IMR-90 (cell line): ENCODE data around the gene FAT1.

Source experiments
- BHLHE40 ChIP-seq: fragments of 150-350 bp; IDR thresholded peaks from 2 replicates; pipeline ENCODE4 v1.6.1; 2016; ENCODE audit warnings: mild to moderate bottlenecking, low read depth, low read length
- CEBPB ChIP-seq: IDR thresholded peaks from 2 replicates; pipeline ENCODE4 v1.6.1; 2012; ENCODE audit warnings: low read depth, low read length, improper control_type of control experiment
- CHD1 ChIP-seq: IDR thresholded peaks from 2 replicates; pipeline ENCODE4 v1.6.1; 2012; ENCODE audit warnings: low read depth, low read length, improper control_type of control experiment
- FOS ChIP-seq: fragments of 150-350 bp; IDR thresholded peaks from 2 replicates; pipeline ENCODE4 v1.6.1; 2016; ENCODE audit warnings: low read depth, low read length
- MAZ ChIP-seq: IDR thresholded peaks from 2 replicates; pipeline ENCODE4 v1.6.1; 2012; ENCODE audit warnings: low read depth, mild to moderate bottlenecking, low read length, improper control_type of control experiment, moderate library complexity, borderline replicate concordance
- MXI1 ChIP-seq: IDR thresholded peaks from 2 replicates; pipeline ENCODE4 v1.6.1; 2012; ENCODE audit warnings: low read depth, mild to moderate bottlenecking, low read length, moderate library complexity, borderline replicate concordance
- NFE2L2 ChIP-seq: fragments of 150-350 bp; IDR thresholded peaks from 2 replicates; pipeline ENCODE4 v1.6.1; 2016; ENCODE audit warnings: low read depth, mild to moderate bottlenecking, low read length
- POLR2A ChIP-seq: IDR thresholded peaks from 2 replicates; pipeline ENCODE4 v1.6.1; 2012; ENCODE audit warnings: mild to moderate bottlenecking, low read depth, low read length
- RAD21 ChIP-seq: IDR thresholded peaks from 2 replicates; pipeline ENCODE4 v1.6.1; 2012; ENCODE audit warnings: low read length, improper control_type of control experiment
- RFX5 ChIP-seq: IDR thresholded peaks from 2 replicates; pipeline ENCODE4 v1.8.0; 2012; ENCODE audit warnings: low read depth, mild to moderate bottlenecking, low read length, moderate library complexity
- SMC3 ChIP-seq: fragments of 150-350 bp; IDR thresholded peaks from 2 replicates; pipeline ENCODE4 v1.6.1; 2016; ENCODE audit warnings: low read depth, mild to moderate bottlenecking, antibody characterized with exemption, low read length, moderate library complexity
- TF ChIP-seq, protein P1 (sequence below): conservative IDR thresholded peaks from 2 replicates; pipeline ENCODE4 v1.5.1; 2012; ENCODE audit warnings: mild to moderate bottlenecking, low read depth, low read length, improper control_type of control experiment
- TF ChIP-seq, protein P2 (sequence below): fragments of 150-350 bp; IDR thresholded peaks from 2 replicates; pipeline ENCODE4 v1.6.1; 2017; ENCODE audit warnings: mild to moderate bottlenecking, antibody characterized with exemption, low read length, low read depth

- TF ChIP-seq, protein P1, sequence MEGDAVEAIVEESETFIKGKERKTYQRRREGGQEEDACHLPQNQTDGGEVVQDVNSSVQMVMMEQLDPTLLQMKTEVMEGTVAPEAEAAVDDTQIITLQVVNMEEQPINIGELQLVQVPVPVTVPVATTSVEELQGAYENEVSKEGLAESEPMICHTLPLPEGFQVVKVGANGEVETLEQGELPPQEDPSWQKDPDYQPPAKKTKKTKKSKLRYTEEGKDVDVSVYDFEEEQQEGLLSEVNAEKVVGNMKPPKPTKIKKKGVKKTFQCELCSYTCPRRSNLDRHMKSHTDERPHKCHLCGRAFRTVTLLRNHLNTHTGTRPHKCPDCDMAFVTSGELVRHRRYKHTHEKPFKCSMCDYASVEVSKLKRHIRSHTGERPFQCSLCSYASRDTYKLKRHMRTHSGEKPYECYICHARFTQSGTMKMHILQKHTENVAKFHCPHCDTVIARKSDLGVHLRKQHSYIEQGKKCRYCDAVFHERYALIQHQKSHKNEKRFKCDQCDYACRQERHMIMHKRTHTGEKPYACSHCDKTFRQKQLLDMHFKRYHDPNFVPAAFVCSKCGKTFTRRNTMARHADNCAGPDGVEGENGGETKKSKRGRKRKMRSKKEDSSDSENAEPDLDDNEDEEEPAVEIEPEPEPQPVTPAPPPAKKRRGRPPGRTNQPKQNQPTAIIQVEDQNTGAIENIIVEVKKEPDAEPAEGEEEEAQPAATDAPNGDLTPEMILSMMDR = no peak
- TF ChIP-seq POLR2A (no peak), RAD21 (no peak), NFE2L2 (no peak), CEBPB (no peak), SMC3 (no peak), MXI1 (no peak), MAZ (no peak), CHD1 (no peak), RFX5 (no peak), BHLHE40 (no peak), FOS (no peak)
- TF ChIP-seq, protein P2, sequence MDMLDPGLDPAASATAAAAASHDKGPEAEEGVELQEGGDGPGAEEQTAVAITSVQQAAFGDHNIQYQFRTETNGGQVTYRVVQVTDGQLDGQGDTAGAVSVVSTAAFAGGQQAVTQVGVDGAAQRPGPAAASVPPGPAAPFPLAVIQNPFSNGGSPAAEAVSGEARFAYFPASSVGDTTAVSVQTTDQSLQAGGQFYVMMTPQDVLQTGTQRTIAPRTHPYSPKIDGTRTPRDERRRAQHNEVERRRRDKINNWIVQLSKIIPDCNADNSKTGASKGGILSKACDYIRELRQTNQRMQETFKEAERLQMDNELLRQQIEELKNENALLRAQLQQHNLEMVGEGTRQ = no peak
Observed at GRCh38 chr4:186653969-186654368, 69.7 kb downstream of the FAT1 start.
